Stomach (tissue), 9 donors: ENCODE data around the gene SPRR1B. TPM values are rescaled to one million over a fixed set of nuclear protein-coding genes. Genes with fewer than 3 reads are reported as not detected.

Source experiments
- DNase-seq, 2 donors: peaks; one replicate each; pipeline versions ENCODE4 v3.0.0 to v3.0.0-alpha.2; 2013 to 2019
- H3K27ac ChIP-seq, 5 donors: fragments of 200-600 bp in 4 of 5; sonication (generic) in 4 of 5; one replicate each; pipeline ENCODE4 v1.5.1; 2013 to 2019; ENCODE audit warnings: mild to moderate bottlenecking in 1 of 5, moderate library complexity in 1 of 5
- H3K27me3 ChIP-seq, 3 donors: fragments of 200-600 bp; sonication (generic); one replicate each; pipeline ENCODE4 v1.5.1; 2017 to 2019; ENCODE audit warnings: mixed run types in 1 of 3
- H3K36me3 ChIP-seq, 4 donors: fragments of 200-600 bp; sonication (generic); 1 replicate in 3 of 4; 2 replicates in 1 of 4; pipeline ENCODE4 v1.5.1; 2016 to 2019
- H3K4me1 ChIP-seq, 4 donors: fragments of 200-600 bp; sonication (generic); one replicate each; pipeline ENCODE4 v1.5.1; 2016 to 2019
- H3K4me3 ChIP-seq, 4 donors: fragments of 200-600 bp; sonication (generic) in 3 of 4; one replicate each; pipeline ENCODE4 v1.5.1; 2016 to 2019; ENCODE audit warnings: mild to moderate bottlenecking in 1 of 4
- H3K9me3 ChIP-seq, 4 donors: fragments of 200-600 bp; sonication (generic); one replicate each; pipeline ENCODE4 v1.5.1; 2016 to 2019
- CTCF ChIP-seq, 7 experiments: fragments of 450-650 bp in 4 of 7; fragments of 200-600 bp in 3 of 7; sonication (generic) in 3 of 7; IDR thresholded peaks; one replicate each; pipeline ENCODE4 v1.5.1; 2016 to 2019; ENCODE audit warnings: antibody characterized with exemption in 7 of 7, control low read depth in 2 of 7, mild to moderate bottlenecking in 1 of 7
- EP300 ChIP-seq: sonication (generic); formaldehyde crosslinking; IDR thresholded peaks from one replicate; pipeline ENCODE4 v1.6.1; 2017; ENCODE audit warnings: antibody characterized with exemption
- POLR2A ChIP-seq, 4 donors: fragments of 450-650 bp; IDR thresholded peaks; one replicate each; pipeline ENCODE4 v1.6.1; 2016; ENCODE audit warnings: antibody characterized with exemption in 4 of 4, control low read depth in 2 of 4, mild to moderate bottlenecking in 1 of 4, moderate library complexity in 1 of 4
- POLR2AphosphoS5 ChIP-seq, 3 donors: sonication (generic); formaldehyde crosslinking; IDR thresholded peaks; one replicate each; pipeline ENCODE4 v1.6.1; 2016; ENCODE audit warnings: antibody characterized with exemption in 3 of 3
- WGBS, 5 donors: extraction: QIAGEN DNeasy Blood & Tissue Kit in 3 of 5; methylation state at CpG; one replicate each; pipeline versions ENCODE4 v1.1.5 to v1.1.7; 2013 to 2018; 5-methylcytosine and 5-hydroxymethylcytosine counted together
- intact Hi-C: fragments of 100-400 bp; cut with DNase I; formaldehyde crosslinking; loops from one replicate; pipeline ENCODE4 v1.15.1; 2023; ENCODE audit warnings: low total_unique reads
- polyA plus RNA-seq, 3 donors: library from polyadenylated mRNA; stranded (reverse); fragments of 200-250 nt; gene quantifications; one replicate each; pipeline ENCODE4 v1.2.3, GENCODE V29; 2013
- total RNA-seq, 5 donors: library from RNA; depleted of rRNA; stranded (reverse); fragments of >200 nt; gene quantifications; one replicate each; pipeline versions ENCODE4 v1.1.0 to v1.2.3, GENCODE V29; 2014 to 2016
- donor health status: healthy with polysubstance abuse.
- donor health status: Bipolar disorder and iron deficiency.
- donor health status: healthy.

Gene SPRR1B
- total and polyA plus RNA-seq, 8 donors, result 6.1 to 122 TPM; not detected in 6

DNA sequence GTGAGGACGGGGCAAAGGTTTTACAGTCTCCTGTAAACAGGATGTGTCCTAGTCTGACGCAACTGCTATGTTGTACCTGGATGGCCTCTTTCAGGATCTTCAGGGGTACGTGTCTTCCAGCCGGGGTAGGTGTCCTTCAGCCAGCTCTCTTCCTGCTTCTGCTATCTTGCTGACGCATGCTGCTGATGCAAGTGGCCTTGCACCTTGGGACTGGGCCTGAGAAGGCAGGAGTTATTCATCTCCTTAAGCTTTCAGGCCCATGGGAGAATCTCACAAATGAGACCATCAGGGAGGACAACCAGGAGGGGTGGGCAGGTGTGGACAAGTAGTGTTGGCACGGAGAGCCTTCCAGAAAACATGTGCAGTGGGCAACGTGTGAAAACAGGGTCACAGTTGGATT lies 7.9 kb upstream of the SPRR1B start:
- TF ChIP-seq EP300, result no peak
- TF ChIP-seq POLR2AphosphoS5 (IDR thresholded peaks at IDR 0.05), result no peak
- TF ChIP-seq POLR2A (IDR thresholded peaks at IDR 0.05), result no peak
- no peak for TF ChIP-seq CTCF (IDR thresholded peaks at IDR 0.05)
- intact Hi-C loops, result no loop called here
- no peaks in the 10 kb centered on the region for H3K36me3 ChIP-seq
- no peaks in the 10 kb centered on the region for H3K9me3 ChIP-seq
- no peak overlapping the region for H3K27ac ChIP-seq
- 83 to 90% (median 88%) methylated on average over 7 of the region's 7 CpGs for WGBS, 5 donors
- H3K4me1 ChIP-seq, result no peaks in the 10 kb centered on the region
- peaks cover 0 to 4% (median 0%) of the 10 kb centered on the region in 3 donors for H3K27me3 ChIP-seq
- H3K4me3 ChIP-seq, result no peak overlapping the region
- DNase-seq, result no peak

- TF ChIP-seq POLR2A (IDR thresholded peaks at IDR 0.05) (no peak), POLR2AphosphoS5 (IDR thresholded peaks at IDR 0.05) (no peak), EP300 (no peak), CTCF (IDR thresholded peaks at IDR 0.05) (no peak)
- H3K9me3 ChIP-seq, result no peaks in the 10 kb centered on the region
- no peak overlapping the region for H3K4me3 ChIP-seq
- H3K36me3 ChIP-seq, result no peaks in the 10 kb centered on the region
- H3K27ac ChIP-seq, result no peak overlapping the region
- WGBS, 5 donors, result 83 to 100% (median 94%) methylated on average over 1 of the region's 1 CpG
- H3K4me1 ChIP-seq, result no peaks in the 10 kb centered on the region
- intact Hi-C loops, result no loop called here
- no peak for DNase-seq
- H3K27me3 ChIP-seq, result no peaks in the 10 kb centered on the region
Measured at GRCh38 chr1:153024413-153024812, 6.6 kb upstream of the SPRR1B start.

GRCh38 chr1:153025797-153026196 lies 5.2 kb upstream of the SPRR1B start:
- 64 to 87% (median 77%) methylated on average over 1 of the region's 1 CpG for WGBS, 5 donors
- DNase-seq, result no peak
- Histone ChIP-seq H3K36me3 (no peaks in the 10 kb centered on the region), H3K4me3 (no peak overlapping the region), H3K27me3 (no peaks in the 10 kb centered on the region), H3K4me1 (no peaks in the 10 kb centered on the region), H3K27ac (no peak overlapping the region), H3K9me3 (no peaks in the 10 kb centered on the region)
- intact Hi-C loops, result no loop called here
- TF ChIP-seq CTCF (IDR thresholded peaks at IDR 0.05) (no peak), POLR2A (IDR thresholded peaks at IDR 0.05) (no peak), POLR2AphosphoS5 (IDR thresholded peaks at IDR 0.05) (no peak), EP300 (no peak)

DNA sequence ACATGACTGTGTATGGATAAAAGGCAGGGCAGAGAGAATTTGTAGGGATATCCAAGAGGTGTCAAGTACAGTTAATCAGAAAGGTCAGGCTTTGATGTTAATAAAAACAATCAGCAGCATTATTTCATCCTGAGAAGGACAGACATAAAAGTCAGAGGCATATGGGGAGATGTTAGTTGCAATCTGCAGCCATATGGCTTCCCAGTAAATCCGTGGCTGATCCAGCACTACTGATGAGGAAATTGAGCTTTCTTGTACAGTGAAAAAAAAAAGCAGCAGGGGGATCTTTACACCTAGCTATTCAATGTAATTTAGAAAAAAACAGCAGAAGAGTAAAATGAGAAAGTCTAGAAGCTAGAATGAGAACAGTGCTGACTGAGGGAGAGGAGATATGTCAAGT lies 2.2 kb upstream of the SPRR1B start:
- intact Hi-C loops, result no loop called here
- Histone ChIP-seq H3K4me1 (no peaks in the 10 kb centered on the region), H3K27ac (no peak overlapping the region), H3K9me3 (no peaks in the 10 kb centered on the region), H3K4me3 (no peak overlapping the region), H3K36me3 (no peaks in the 10 kb centered on the region), H3K27me3 (no peaks in the 10 kb centered on the region)
- TF ChIP-seq POLR2AphosphoS5 (IDR thresholded peaks at IDR 0.05) (no peak), EP300 (no peak), POLR2A (IDR thresholded peaks at IDR 0.05) (no peak), CTCF (IDR thresholded peaks at IDR 0.05) (no peak)
- WGBS, 5 donors, result 54 to 76% (median 74%) methylated on average over 1 of the region's 1 CpG
- DNase-seq, result no peak
